ENCODE results near the gene FAM83C.

The FAM83C gene

DNA sequence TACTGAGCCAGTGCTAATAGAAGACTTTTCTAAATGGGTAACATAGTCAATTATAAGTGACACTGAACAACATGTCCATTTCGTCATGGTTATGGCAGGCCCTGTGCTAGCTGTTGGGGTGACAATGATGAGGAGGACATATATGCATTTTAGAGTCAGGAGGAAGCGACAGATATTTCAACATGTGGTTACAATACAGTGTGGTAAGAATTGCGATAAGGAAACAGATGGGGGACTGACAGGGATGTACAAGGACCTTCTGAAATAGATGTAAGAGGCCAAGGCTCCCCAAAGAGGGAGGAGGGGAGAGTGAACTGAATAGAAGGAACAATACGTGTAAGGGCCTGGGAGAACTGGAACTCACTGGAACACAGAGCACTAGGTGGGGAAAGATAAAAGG, 54.1 kb downstream of the FAM83C start:
- in situ Hi-C loops (cut with MboI; ENCODE audit: low sequenced_read_pairs): no loop called here

DNA sequence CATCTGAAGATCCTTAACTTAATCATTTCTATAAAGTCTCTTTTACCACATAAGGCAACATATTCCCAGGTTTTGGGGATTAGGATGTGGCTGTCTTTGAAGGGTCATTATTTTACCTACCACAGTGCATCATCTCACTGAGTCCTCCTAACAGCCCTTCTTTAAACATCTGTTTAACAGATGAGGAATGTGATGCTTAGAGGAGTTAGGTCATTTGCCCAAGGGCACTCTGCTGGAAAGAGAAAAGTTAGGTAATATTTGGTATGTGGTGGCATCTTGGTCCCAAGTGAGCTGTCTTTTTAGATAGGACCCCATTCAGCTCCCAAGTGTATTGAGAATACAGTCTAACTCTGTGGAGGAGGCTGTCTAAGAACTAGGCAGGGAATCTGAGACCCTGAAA, 54.7 kb downstream of the FAM83C start:
- in situ Hi-C loops (cut with MboI; ENCODE audit: low sequenced_read_pairs): no loop called here

DNA sequence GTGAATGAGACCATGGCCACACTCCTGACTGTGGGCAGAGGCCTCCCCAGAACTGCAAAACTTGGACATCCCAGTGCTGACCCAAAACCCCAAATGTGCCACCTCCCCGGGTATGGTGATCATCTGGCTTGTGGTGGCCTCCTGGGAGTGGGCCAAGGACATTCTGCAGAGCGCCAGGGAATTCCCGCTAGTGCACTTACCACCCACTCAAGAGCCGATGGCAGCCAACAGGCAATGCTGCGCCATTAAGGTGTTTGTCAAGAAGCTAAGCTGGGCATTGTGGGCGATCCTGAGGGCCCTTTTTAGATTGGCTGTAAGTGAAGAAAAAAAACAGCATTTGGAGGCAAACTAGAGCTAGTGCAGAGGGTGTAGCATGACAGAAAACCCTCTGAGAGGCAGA, 56.3 kb downstream of the FAM83C start:
- in situ Hi-C loops (cut with MboI; ENCODE audit: low sequenced_read_pairs): no loop called here
